A172 (cell line): ENCODE data around the gene BICDL1. TPM values are rescaled to one million over a fixed set of nuclear protein-coding genes. Genes with fewer than 3 reads are reported as not detected.

Experiments used
- DNase-seq: peaks from one replicate; pipeline ENCODE4 v3.0.0-alpha.2; 2015; ENCODE audit warnings: low spot score
- total RNA-seq: library from RNA; depleted of rRNA; stranded (reverse); fragments of >200 nt; shearing (Covaris generic); gene quantifications from 2 replicates; pipeline ENCODE4 v1.2.3, GENCODE V29; 2014; rRNA removed

Gene BICDL1
- total RNA-seq, 1 experiment from 2014 or later, result 1.2 TPM

- no peak for DNase-seq
Observed at GRCh38 chr12:120125792-120126634, 137.0 kb downstream of the BICDL1 start.

- no peak for DNase-seq
Observed at GRCh38 chr12:120126635-120127005, 137.6 kb downstream of the BICDL1 start.

GRCh38 chr12:120130011-120130410 is 141.0 kb downstream of the BICDL1 start:
- DNase-seq, result no peak

- DNase-seq, result no peak
Observed at GRCh38 chr12:120131116-120131515, 142.1 kb downstream of the BICDL1 start.

GRCh38 chr12:120132054-120132836 is 143.2 kb downstream of the BICDL1 start:
- DNase-seq, result no peak

- DNase-seq, result no peak
Observed at GRCh38 chr12:120132863-120133385, 143.9 kb downstream of the BICDL1 start.

GRCh38 chr12:120134307-120134980 is 145.4 kb downstream of the BICDL1 start:
- no peak for DNase-seq

- no peak for DNase-seq
Observed at GRCh38 chr12:120136093-120136770, 147.2 kb downstream of the BICDL1 start.

GRCh38 chr12:120137833-120138232 is 148.8 kb downstream of the BICDL1 start:
- DNase-seq, result no peak

GRCh38 chr12:120138366-120138765 is 149.3 kb downstream of the BICDL1 start:
- DNase-seq, result no peak

- no peak for DNase-seq
Observed at GRCh38 chr12:120139958-120140357, 150.9 kb downstream of the BICDL1 start.

- no peak for DNase-seq
Observed at GRCh38 chr12:120140603-120141002, 151.6 kb downstream of the BICDL1 start.

GRCh38 chr12:120141336-120141735 is 152.3 kb downstream of the BICDL1 start:
- no peak for DNase-seq

- DNase-seq, result no peak
Observed at GRCh38 chr12:120142231-120142877, 153.3 kb downstream of the BICDL1 start.

Other genes with a start within 250 kb of the BICDL1 start
- 25.2 and 34.4 TPM in 2 replicates for gene CIT, start 111.9 kb upstream of the BICDL1 start, total RNA-seq
- 30.0 and 35.5 TPM in 2 replicates for gene RAB35, start 127.5 kb downstream of the BICDL1 start, total RNA-seq
- 41.5 and 43.4 TPM in 2 replicates for gene GCN1, start 205.5 kb downstream of the BICDL1 start, total RNA-seq
- 2,135 and 2,569 TPM in 2 replicates for gene RPLP0, start 211.9 kb downstream of the BICDL1 start, total RNA-seq